Lower lobe of right lung (tissue), 2 donors: ENCODE data around the gene PRPF39. TPM values are rescaled to one million over a fixed set of nuclear protein-coding genes. Genes with fewer than 3 reads are reported as not detected.
A peak's percentile ranks its signal among the peaks of the same experiment; 100 is the strongest.

ENCODE experiments used
- ATAC-seq, 2 donors: fragments of 200-7000 bp; cut with Tn5 transposase; one replicate each; pipeline ENCODE4 v1.9.1; 2020 to 2022; ENCODE audit warnings: mild to moderate bottlenecking in 2 of 2, moderate library complexity in 2 of 2
- DNase-seq: peaks from one replicate; pipeline ENCODE4 v3.0.0-alpha.2; 2020
- H3K27ac ChIP-seq: fragments of 200-600 bp; one replicate; pipeline ENCODE4 v1.8.0; 2022
- H3K27me3 ChIP-seq: fragments of 200-600 bp; one replicate; pipeline ENCODE4 v1.8.0; 2022; ENCODE audit warnings: low read depth
- H3K36me3 ChIP-seq: fragments of 200-600 bp; one replicate; pipeline ENCODE4 v1.8.0; 2022; ENCODE audit warnings: mild to moderate bottlenecking
- H3K4me1 ChIP-seq: fragments of 200-600 bp; one replicate; pipeline ENCODE4 v1.8.0; 2022
- H3K4me3 ChIP-seq: fragments of 200-600 bp; one replicate; pipeline ENCODE4 v1.8.0; 2022; ENCODE audit warnings: mild to moderate bottlenecking
- H3K9me3 ChIP-seq: fragments of 200-600 bp; one replicate; pipeline ENCODE4 v1.8.0; 2022
- CTCF ChIP-seq: fragments of 200-600 bp; IDR thresholded peaks from one replicate; pipeline ENCODE4 v1.8.0; 2022; ENCODE audit warnings: antibody characterized with exemption, mild to moderate bottlenecking
- intact Hi-C: fragments of 100-400 bp; cut with DNase I; formaldehyde crosslinking; loops from one replicate; pipeline ENCODE4 v1.11.0; 2022
- total RNA-seq: library from RNA; stranded (reverse); fragmentation: NEBNext Ultra II Directional; extraction: Animal tissue kit (Norgen Biotek cat#: 25700); gene quantifications from one replicate; pipeline ENCODE4 v1.2.1, GENCODE V29; 2021
- donor health status: DM: no; HTN: yes; CAD: no; lungs with severe emphysema.

PRPF39 gene
- total RNA-seq, 1 donor from 2014 or later = 30.4 TPM

DNA sequence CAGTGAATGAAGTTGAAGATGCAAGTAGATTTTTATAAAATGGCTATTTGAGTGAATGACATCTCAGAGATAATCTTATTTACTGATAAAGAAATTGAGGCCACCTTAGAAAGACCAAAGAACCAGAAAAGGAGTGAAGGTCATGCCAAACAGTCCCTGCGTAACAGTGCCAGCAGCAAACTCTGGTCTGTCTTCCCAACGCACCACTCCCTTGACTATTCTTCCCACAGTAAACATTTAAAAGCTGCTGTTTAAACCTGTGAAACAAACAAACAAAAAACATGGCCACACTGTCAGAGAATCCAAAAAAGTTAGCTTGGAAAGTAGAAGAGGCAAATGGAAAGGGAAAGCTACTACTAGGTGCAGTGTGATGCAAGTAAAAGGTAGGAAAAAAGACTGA, 1.5 kb upstream of the PRPF39 start:
- peaks cover 33% of the 10 kb centered on the region for H3K4me1 ChIP-seq
- TF ChIP-seq CTCF = no peak
- no peak overlapping the region for H3K4me3 ChIP-seq
- no peaks in the 10 kb centered on the region for H3K9me3 ChIP-seq
- DNase-seq (no peak), ATAC-seq (no peak)
- no peaks in the 10 kb centered on the region for H3K27me3 ChIP-seq
- intact Hi-C loops = no loop called here
- no peak overlapping the region for H3K27ac ChIP-seq
- no peaks in the 10 kb centered on the region for H3K36me3 ChIP-seq

- H3K27ac ChIP-seq = peak overlapping the region; percentile 83
- DNase-seq (no peak), ATAC-seq (no peak)
- no peaks in the 10 kb centered on the region for H3K36me3 ChIP-seq
- peaks cover 33% of the 10 kb centered on the region for H3K4me1 ChIP-seq
- no peak for TF ChIP-seq CTCF
- intact Hi-C loops = no loop called here
- no peaks in the 10 kb centered on the region for H3K27me3 ChIP-seq
- H3K4me3 ChIP-seq = peak overlapping the region; percentile 77
- no peaks in the 10 kb centered on the region for H3K9me3 ChIP-seq
These were observed 320 bp upstream of the PRPF39 start for GRCh38 chr14:45083617-45083975.

DNA sequence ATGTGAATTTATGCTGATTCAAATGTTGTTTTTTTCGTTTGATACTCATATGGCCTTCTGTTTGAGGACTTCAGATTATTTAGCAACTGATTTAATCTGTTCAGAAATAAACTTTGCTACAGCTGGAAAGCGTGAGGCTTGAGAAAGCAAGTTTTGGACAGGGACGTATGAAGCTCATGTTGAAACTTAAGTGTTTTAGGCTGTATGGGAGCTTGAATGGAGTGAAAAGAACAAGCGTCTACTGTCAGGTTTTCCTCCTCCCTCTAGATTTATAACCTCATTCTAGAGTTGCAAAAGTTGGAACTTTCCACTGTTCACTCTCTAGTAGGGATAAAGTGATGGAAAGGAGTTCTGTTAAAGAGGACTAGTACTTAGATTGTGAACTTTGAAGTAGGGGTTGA, 1.0 kb downstream of the PRPF39 start:
- H3K4me3 ChIP-seq = peak overlapping the region; percentile 77
- intact Hi-C loops = no loop called here
- no peaks in the 10 kb centered on the region for H3K9me3 ChIP-seq
- no peak for DNase-seq
- peaks cover 45% of the 10 kb centered on the region for H3K4me1 ChIP-seq
- H3K27ac ChIP-seq = peak overlapping the region; percentile 83
- peak in 1 of 2 donors; percentile 4 for ATAC-seq
- no peak for TF ChIP-seq CTCF
- H3K27me3 ChIP-seq = no peaks in the 10 kb centered on the region
- no peaks in the 10 kb centered on the region for H3K36me3 ChIP-seq

GRCh38 chr14:45089813-45090212, 5.9 kb downstream of the PRPF39 start:
- intact Hi-C loops = no loop called here

DNA sequence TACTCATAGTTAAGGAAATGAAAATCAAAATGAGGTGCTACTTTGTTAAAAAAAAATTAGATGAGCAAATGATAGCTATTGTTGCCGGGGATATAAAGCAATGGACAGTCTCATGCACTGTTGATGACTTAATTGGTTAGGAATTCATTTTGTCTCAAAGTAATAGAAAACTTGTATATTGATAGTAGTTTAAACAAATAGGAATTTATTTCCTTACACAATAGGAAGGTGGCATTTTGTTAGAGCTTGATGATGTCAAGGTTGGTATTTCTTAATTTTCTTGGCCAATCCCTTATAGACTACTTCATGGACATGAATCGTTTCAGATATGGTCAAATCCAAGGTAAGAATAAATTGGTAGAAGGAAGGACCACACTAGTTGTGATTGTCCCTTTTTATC, 7.8 kb downstream of the PRPF39 start:
- ATAC-seq = no peak
- intact Hi-C loops = no loop called here

More at GRCh38 chr14:45089813-45090212, 5.9 kb downstream of the PRPF39 start:
- DNase-seq (no peak), ATAC-seq (no peak)
- H3K27ac ChIP-seq = no peak overlapping the region
- no peak overlapping the region for H3K4me3 ChIP-seq
- peaks cover 38% of the 10 kb centered on the region for H3K4me1 ChIP-seq
- H3K27me3 ChIP-seq = no peaks in the 10 kb centered on the region
- H3K36me3 ChIP-seq = no peaks in the 10 kb centered on the region
- no peaks in the 10 kb centered on the region for H3K9me3 ChIP-seq
- TF ChIP-seq CTCF = no peak

More for the DNA sequence above, 7.8 kb downstream of the PRPF39 start:
- Histone ChIP-seq H3K9me3 (no peaks in the 10 kb centered on the region), H3K36me3 (peaks cover 18% of the 10 kb centered on the region), H3K27me3 (no peaks in the 10 kb centered on the region), H3K4me3 (no peak overlapping the region), H3K4me1 (peaks cover 19% of the 10 kb centered on the region), H3K27ac (no peak overlapping the region)
- DNase-seq = no peak
- TF ChIP-seq CTCF = no peak
